ENCODE results near the gene TMEM121B. TPM values are rescaled to one million over a fixed set of nuclear protein-coding genes. Genes with fewer than 3 reads are reported as not detected.

The TMEM121B gene
- total and polyA plus RNA-seq, 4 donors: 0.06 to 0.17 (median 0.10) TPM

Other genes with a start within 250 kb of the TMEM121B start
- gene GAB4, start 113.1 kb downstream of the TMEM121B start, total RNA-seq: not detected
- gene GAB4, start 113.1 kb downstream of the TMEM121B start, polyA plus RNA-seq: not detected
- 1 to 10 TPM; 4.4 to 9.0 TPM for gene IL17RA, start 36.4 kb downstream of the TMEM121B start, total RNA-seq
- gene IL17RA, start 36.4 kb downstream of the TMEM121B start, polyA plus RNA-seq: 1 to 10 TPM; 3.1 to 4.4 TPM
- gene HDHD5, start 37.9 kb upstream of the TMEM121B start, total RNA-seq: 10 to 100 TPM; 13.2 to 38.2 TPM
- 10 to 100 TPM; 33.5 to 46.1 TPM for gene HDHD5, start 37.9 kb upstream of the TMEM121B start, polyA plus RNA-seq
- 10 to 100 TPM in 1 of 2 donors, 1 to 10 TPM in 1; 8.7 to 18.7 TPM for gene ADA2, start 98.1 kb upstream of the TMEM121B start, total RNA-seq
- 1 to 10 TPM; 3.2 to 9.6 TPM for gene ADA2, start 98.1 kb upstream of the TMEM121B start, polyA plus RNA-seq
- gene CECR2, start 248.1 kb upstream of the TMEM121B start, total RNA-seq: 1 to 10 TPM; 2.1 to 9.7 TPM
- 1 to 10 TPM; 1.8 to 2.0 TPM for gene CECR2, start 248.1 kb upstream of the TMEM121B start, polyA plus RNA-seq

All from liver (tissue), 4 donors.